GM19463 (cell line): ENCODE results near the gene DNAH8.

ENCODE experiments used
- ATAC-seq: cut with Tn5 transposase; IDR thresholded peaks from one replicate; pipeline ENCODE4 v1.9.1; 2021; ENCODE audit warnings: mild to moderate bottlenecking, moderate library complexity; ENCODE audit not compliant: unreplicated experiment

The DNAH8 gene

DNA sequence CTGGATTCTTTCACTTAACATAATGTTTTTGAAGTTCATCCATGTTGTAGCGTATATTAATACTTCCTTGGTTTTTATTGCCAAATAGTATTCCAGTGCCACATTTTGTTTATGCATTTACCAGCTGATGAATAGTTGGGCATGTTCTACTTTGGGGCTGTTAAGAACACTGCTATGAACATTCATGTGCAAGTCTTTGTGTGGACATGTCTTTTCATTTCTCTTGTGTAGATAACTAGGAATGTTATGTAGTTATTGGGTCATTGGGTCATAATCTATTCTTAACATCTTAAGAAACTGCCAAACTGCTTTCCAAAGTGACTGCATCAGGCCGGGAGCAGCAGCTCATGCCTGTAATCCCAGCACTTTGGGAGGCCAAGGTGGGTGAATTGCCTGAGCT, 289.7 kb downstream of the DNAH8 start:
- no peak for ATAC-seq

DNA sequence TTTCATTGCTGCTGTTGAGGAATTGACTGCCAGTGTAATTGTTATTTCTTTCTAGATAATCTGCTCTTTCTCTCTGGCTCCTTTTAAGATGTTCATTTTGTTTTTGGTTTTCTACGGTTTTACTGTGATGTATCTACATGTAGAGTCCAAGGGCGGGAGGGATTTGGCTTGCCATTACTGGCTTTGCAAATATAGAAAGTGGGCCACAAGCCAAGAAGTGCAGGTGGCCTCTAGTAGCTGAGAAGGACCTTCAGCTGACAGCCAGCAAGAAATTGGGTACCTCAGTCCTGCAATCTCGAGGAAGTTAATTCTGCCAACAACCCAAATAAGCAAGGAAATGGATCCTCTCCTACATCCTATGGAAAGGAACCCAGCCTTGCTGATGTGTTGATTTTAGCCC, 290.7 kb downstream of the DNAH8 start:
- no peak for ATAC-seq

DNA sequence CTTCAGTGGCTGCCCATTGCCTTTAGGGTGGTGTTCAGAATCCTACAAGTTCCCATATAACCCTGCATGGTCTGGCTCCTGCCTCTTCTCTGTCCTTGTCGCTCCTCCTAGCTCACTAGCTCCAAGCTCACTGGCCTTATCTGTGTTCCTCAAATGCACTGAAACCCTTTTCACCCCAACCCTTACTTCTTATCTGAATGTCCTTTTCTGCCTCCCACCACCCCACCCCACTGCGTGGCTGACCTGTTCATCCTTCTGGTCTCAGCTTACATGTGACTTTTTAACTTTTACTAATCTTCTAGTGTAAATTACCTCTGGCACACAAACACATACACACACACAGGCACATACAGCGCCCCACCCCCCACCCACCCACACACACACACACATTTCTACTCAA, 292.5 kb downstream of the DNAH8 start:
- ATAC-seq = no peak

DNA sequence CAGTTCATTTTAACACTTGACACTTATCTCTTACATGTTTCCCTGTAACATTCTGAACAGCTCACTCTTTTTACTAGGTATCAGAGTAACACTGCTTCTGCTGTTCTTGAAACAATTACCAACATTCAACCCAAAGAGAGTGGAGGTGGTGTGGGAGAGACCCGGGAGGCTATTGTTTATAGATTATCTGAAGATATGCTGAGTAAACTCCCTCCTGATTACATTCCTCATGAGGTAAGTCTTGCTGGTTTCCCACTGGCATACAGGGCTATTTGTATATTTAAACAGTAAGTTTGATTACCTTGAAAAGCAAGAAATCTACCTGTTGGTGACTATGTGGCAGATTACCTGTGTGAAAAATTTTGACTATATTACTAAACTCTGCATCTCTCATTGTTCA, 293.6 kb downstream of the DNAH8 start:
- no peak for ATAC-seq

DNA sequence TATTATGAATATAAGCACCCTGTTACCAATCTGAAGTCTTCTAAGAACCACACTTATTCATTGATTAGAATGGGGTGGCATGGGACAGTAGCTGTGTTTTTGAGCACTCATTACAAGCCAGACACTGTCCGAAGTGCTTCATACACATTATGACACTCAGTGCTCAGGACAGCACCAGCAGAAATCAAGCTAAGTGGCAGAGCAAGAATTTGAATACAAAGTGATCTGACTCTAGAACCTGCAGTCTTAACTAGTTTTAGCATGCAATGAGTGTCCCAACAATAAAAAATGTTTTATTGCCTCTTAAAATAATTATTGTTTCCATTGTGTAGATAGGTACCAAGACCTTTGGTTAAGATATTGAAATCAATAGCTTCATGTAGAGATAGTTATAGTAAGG, 294.4 kb downstream of the DNAH8 start:
- ATAC-seq = no peak

DNA sequence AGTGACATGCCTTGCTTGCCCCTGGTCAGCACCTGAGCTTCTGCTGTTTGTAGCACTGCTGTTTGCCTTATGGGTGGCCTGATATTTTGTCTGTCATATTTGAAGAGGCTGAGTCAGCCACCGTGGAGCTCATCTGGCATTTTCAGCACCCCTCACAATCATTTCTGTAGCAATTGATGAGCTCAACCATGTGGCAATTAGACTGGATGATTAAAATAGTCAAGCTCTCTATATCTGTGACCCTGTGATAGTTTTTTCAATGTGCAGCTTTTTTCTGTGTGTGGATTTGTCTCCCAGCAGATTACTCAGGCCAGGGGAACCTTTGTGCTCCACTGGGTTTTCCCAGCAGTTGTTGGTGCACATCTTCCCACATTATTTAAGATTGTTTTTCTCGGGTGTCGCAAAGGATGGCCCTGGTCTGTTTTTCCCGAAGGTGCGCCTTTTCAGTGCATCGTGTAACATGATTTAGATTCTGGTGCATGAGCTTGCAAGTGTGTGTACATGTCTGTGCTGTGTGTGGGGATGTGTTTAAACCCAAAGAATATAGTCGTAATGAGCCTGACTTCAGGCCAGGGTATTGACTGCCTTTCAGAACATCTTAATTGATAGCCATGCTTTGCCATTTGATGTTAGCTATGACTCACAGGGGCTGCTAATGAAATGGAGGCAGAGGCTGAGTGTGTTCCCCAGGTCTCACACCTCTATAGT, 301.9 kb downstream of the DNAH8 start:
- ATAC-seq = no peak

DNA sequence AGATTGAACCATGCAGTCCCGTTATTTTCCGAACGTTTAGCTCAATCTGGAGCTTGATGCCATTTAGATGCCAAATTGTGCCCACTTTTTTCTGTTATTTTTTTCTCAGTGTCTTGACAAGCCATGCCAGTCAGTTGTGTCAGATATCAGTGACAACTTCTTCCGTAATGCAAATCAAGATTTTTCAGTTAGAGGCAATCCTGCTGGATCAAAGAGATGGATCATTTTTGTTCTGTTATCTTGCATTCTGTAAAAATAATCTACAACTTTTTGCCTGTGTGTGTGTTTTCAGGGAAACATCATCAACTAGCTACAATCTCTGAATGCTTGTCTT, 302.4 kb downstream of the DNAH8 start:
- no peak for ATAC-seq

DNA sequence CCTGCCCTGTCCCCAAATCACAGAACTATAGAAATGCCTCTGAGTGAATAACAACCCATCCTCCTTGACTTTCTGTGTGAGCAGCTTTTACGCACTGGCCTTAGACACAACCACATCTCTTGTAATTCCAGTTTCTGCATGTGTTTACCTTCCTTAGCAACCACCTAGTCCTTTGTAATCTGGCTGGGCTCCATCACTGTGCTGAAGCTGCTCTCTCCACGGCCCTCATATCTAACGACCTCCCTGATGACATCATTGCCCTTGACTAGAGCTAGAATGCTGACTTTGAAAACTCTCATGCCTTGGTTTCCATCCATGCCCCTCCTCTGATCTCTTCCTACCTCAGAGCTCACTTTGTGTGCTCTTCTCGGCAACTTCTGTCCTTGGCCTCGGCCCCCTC, 303.0 kb downstream of the DNAH8 start:
- no peak for ATAC-seq

DNA sequence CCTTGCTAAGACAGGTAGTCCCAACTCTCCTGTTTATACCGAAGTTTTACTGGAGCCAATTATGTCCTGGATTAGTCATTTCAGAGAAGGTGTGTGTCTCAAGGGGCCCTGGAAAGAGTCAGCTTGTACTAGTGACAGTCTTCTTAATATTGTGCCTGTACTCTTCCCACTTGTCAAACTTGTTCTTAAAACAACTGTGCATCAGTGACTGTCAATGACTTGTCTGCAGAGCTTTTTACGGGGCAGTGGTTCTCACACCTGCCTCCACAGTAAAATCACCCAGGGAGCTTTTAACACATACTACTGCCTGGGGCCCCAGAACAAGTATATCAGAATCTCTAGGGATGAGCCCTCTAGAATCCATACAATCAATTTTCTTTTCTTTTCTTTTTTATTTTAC, 305.0 kb downstream of the DNAH8 start:
- ATAC-seq = no peak

DNA sequence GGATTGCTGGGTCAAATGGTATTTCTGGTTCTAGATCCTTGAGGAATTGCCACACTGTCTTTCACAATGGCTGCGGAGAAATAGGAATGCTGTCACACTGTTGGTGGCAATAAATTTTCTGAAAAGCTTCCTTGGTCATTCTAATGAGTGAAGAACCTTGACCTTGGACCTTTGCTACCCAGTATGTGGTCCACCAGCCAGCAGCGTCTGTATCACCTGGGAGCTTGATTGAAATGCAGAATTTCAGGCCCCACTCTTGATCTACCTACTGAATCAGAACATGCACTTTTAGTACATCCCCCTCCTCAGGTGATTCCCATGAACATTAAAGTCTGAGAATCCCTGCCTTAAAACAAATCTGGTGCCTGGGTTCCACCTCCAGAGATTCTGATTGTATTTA, 305.9 kb downstream of the DNAH8 start:
- no peak for ATAC-seq

DNA sequence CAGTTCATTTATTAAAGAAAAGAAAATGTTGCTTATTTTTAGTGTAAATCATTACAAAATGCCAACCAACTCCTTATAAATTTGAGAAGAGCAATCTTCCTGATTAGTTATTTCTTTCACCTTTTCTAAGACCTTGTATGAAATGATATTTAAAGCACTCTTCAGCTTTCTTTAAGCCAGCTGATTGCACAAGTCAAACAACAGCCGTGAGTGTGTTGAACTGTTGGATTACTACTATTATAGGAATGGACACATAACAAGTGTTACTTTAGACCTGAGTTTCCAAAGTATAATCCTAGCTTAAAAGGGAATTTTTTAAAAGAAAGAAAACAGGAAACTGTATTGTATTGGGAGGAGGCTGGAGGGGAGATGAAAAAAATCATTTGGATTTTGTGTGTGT, 306.7 kb downstream of the DNAH8 start:
- ATAC-seq = no peak

DNA sequence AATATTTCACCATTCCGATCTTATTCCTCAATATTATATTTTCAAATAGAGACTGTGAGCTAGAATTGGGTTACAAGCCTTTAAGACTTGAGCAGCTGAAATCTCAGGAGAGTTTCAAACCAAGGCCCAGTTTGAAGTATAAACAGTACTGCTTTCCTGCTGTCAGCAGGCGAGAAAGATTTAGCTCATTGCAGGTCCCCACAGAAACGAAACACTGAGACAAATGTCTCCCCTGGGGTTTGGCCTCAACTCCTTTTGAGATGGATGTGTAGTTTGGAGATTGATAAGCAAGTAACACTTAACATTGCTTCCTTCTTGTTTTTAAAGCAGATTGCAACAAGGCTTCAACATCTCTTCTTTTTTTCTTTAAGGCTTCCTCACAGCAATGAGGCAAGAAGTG, 311.1 kb downstream of the DNAH8 start:
- ATAC-seq = no peak

DNA sequence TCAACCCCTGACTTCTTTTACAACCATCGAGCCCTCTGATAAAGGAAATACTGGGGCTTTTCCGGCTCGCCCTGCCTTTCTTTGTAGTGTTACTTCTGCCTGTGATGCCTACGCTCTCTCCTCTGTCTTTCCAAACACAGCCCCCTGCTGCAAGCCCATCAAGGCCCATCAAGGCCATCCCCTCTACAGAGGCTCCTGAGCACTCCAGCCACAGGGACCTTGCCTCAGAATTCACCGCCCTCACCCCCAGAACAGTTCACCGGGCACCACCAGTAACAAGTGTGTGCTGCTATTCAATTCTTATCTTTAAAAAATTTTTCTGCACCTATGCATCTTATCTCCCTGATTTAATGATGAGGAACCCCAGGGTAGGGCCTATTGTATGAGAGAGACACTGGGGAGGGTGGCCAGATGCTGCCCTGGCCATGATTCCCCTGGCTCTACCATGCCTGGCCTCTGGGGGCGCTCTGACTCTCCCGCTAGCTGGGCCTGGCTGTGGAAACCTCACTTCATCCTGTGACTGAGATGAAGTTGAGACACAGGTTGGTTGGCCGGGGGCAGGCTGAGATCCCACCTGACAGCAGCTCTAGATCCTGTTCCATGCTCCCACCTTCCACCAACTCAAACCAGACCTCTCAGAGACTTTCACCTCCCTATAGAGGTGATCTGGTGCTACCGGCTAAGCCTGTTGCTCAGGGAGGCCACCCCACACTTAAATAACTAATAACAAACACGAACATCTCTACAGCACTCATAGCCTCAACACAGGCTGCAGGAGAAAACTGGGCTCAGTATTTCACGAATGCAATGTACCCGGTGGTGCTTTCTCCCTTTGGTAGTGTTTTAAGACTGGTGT, 314.3 kb downstream of the DNAH8 start:
- ATAC-seq = no peak

DNA sequence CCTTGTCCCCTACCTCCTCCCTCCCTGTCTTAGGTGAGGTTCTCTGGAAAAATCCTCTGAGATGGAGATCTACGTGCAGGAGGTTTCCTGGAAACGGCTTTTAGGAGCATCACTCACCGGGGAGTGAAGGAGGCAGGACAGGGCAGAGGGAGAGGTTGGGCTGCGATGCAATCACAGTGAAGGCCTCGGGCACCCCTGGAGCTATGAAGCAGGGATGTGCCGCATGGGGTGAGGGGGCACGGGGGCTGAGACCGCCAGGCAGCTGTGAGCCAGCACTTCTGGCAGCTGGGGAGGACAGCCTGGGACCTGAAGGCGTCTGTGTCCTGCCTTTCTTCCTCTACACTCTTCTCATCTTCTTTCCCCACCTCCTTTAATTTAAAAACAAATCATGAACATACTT, 320.6 kb downstream of the DNAH8 start:
- no peak for ATAC-seq

DNA sequence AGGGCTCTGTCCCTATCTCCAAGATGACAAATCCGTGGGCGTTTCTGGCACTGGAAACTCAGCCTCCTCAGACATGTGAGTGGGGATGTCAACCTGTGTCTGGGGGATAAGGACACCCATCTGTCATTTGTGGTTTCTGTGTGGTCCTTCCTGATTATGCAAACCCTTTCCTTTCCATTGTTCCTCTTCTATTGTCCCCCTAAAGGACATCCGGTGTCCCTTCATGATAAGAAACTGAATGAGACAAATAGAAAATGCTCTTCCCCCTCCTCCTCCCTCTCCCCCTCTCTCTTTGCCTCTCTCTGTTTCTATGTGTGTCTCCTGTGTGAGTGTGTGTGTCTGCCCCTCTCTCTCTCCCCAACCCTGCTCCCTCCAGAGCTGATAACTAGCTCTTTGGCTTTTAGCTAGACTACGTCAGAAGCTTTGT, 322.0 kb downstream of the DNAH8 start:
- no peak for ATAC-seq

DNA sequence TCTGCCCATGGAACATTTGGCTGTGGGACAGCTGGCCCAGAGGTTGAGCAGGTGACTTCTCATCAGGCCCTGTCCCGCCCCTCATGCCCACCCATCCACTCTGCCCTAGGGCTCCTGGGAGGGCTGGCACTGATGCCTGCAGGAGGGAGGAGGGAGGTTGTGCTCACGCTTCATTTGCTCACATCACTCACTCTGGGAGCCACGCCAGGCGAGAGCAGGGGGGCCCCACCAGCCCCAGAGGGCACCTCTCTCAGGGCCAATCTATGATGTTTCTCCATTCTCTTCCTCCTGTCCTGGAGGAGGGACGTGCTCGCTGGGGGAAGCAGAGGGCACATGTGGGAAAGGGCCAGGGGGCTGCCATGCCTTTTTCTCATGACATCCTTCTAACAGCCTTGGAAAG, 322.6 kb downstream of the DNAH8 start:
- ATAC-seq = no peak

DNA sequence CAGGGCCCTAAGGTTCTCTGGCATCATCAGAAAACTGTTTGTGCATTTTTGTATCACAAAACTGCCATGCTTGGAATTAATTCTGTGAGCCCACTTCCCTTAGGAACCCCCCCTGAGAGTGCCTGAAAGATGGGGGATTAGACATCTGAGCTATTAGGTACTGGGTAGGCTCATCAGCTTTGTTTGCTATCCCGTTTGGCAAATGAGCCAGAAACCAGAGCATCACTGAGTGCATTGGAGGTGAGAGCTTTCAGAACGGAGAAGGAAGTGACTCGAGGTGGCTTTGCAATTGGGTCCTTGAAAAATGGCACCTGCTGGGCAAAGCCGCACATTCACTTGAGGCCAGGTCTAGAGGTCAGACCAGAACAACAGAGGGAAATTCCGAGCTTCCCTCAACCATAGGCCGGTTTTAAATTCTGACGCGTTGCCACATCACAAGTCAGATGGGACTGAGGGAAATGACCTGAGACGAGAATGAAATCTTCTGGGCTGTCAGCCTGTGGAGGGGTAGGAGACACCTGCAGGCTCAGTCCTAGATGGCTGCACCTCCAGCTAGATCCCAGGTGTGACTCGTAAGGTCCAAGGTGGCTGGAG, 325.1 kb downstream of the DNAH8 start:
- no peak for ATAC-seq

DNA sequence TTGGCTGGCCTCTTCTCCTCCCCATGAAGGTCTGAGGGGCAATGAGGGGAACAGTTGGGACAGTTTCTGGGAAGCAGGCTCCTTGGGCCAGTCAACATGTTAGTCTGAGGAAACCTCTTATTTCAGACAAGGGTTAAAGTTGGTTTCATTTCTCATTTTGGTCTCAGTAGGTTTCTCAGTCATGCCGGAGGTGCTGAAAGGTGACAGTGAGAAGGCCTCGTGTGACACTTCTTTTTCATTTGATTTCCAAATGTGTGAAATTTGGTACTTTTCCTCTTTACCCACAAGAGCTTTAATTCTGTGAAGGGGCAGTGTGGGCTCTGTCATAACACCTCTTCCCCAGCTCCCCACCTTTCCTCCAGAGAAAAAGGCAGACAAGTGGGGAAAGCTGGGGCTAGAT, 326.0 kb downstream of the DNAH8 start:
- no peak for ATAC-seq

DNA sequence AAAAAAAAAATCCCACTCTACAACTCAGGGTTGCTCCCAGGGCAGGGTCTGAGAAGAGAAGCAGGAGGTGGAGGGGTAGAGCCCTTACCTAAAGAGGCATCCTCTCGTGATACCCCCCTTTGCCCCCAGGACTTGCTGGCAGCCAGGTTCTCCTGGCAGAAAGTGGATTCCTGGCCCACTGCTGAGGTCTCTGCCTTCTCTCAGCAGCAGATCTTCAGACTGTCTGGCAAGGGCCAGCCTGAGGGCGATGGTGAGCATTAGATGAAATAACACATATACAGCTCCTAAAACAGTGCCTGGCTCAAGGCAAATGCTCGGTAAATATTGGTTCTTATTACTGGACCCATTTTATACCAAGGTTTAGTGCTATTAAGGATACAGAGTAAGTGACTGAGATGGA, 328.7 kb downstream of the DNAH8 start:
- no peak for ATAC-seq

DNA sequence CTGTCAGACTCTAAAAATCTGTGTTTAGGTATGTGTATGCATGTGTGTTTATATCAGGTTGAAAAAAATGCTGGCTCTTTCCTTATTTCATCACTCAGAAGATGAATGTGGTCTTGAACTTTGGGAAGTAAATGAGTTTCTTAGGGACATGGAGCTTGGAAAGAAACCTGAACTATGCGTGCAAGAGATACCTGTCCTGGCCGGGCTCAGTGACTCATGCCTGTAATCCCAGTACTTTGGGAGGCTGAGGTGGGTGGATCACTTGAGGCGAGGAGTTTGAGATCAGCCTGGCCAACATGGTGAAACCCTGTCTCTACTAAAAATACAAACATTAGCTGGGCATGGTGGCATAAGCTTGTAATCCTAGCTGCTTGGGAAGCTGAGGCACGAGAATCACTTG, 329.1 kb downstream of the DNAH8 start:
- ATAC-seq = no peak

DNA sequence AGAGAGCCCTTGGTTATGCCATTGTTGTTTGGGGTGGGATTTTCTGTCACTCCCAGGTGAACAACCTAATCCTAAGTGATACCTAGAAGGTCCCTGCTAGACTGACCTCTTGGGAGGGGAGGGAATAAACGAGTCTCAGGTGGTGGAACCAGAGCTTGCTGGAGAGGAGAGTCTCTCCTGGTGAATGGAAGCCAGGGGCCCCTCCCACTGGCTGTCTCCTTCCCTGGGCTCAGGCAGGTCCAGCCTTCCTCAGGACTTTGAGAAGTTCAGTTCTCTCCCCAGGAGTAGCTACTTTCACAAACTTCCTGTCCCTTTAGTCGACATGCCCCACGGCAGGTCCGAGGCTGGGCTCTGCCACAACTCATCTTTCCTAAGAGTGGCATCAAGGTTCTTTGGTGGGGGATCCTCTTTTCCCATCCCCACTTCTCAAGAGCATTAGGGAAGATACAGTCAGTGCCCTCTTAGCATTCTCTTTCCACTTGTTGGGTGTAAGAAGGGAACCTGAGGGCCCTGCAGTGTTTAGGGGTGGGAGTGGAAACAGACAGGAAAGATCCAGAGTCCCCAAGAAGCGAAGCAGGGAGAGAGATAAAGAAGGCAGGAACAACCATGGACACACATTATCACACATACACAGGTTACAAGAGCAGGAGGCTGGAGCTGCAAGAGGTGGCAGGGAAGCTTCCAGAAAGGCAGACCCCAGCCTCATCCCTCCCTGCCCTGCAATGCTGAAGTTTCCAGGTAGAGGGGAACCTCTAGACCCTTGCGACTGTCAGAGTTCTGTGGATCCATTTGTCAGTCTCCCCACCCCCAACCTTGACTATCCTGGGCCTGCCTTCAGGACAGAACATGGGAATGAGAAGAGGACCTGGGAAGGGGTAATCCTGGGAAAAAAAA, 332.6 kb downstream of the DNAH8 start:
- ATAC-seq = no peak
